Colonic mucosa (tissue), 4 donors: ENCODE measurements around the gene GCAT. TPM values are rescaled to one million over a fixed set of nuclear protein-coding genes. Genes with fewer than 3 reads are reported as not detected.

ENCODE experiments used
- DNase-seq: peaks from one replicate; pipeline ENCODE4 v3.0.0-alpha.2; 2020
- H3K27ac ChIP-seq: fragments of 200-600 bp; one replicate; pipeline ENCODE4 v1.8.0; 2021
- H3K27me3 ChIP-seq: fragments of 200-600 bp; one replicate; pipeline ENCODE4 v1.8.0; 2021
- H3K36me3 ChIP-seq: fragments of 200-600 bp; one replicate; pipeline ENCODE4 v1.8.0; 2021
- H3K4me1 ChIP-seq: fragments of 200-600 bp; one replicate; pipeline ENCODE4 v1.8.0; 2021; ENCODE audit warnings: mild to moderate bottlenecking
- H3K4me3 ChIP-seq: fragments of 200-600 bp; one replicate; pipeline ENCODE4 v1.8.0; 2021
- H3K9ac ChIP-seq, 2 donors: one replicate each; pipeline ENCODE4 v1.7.0; 2013; ENCODE audit warnings: control low read depth in 2 of 2, low read depth in 2 of 2, low read length in 2 of 2
- H3K9me3 ChIP-seq: fragments of 200-600 bp; one replicate; pipeline ENCODE4 v1.8.0; 2021
- CTCF ChIP-seq: fragments of 200-600 bp; IDR thresholded peaks from one replicate; pipeline ENCODE4 v1.8.0; 2022; ENCODE audit warnings: antibody characterized with exemption, mild to moderate bottlenecking
- intact Hi-C: fragments of 100-400 bp; cut with DNase I; formaldehyde crosslinking; loops from one replicate; pipeline ENCODE4 v1.14.1; 2022
- total RNA-seq, 2 donors: library from RNA; stranded (reverse); fragmentation: NEBNext Ultra II Directional in 1 of 2; extraction: Animal tissue kit (Norgen Biotek cat#: 25700) in 1 of 2; gene quantifications; one replicate each; pipeline ENCODE4 v1.2.1, GENCODE V29; 2021
- donor health status: healthy.
- donor health status: DM: no; HTN: no; CAD: no.
- donor health status: DM: no; HTN: no; CAD: no.

The GCAT gene
- total RNA-seq, 2 donors from 2014 or later = 13.0 to 23.5 TPM

GRCh38 chr22:37852418-37852817, 44.7 kb downstream of the GCAT start:
- no peak for DNase-seq
- Histone ChIP-seq H3K9ac (no peak overlapping the region), H3K4me1 (peaks cover 5% of the 10 kb centered on the region), H3K4me3 (no peak overlapping the region), H3K36me3 (peaks cover 30% of the 10 kb centered on the region), H3K9me3 (no peaks in the 10 kb centered on the region), H3K27ac (no peak overlapping the region), H3K27me3 (no peaks in the 10 kb centered on the region)
- no peak for TF ChIP-seq CTCF
- intact Hi-C loops = no loop called here

- DNase-seq = no peak
- intact Hi-C loops = no loop called here
- no peaks in the 10 kb centered on the region for H3K27me3 ChIP-seq
- H3K4me1 ChIP-seq = peaks cover 4% of the 10 kb centered on the region
- H3K9me3 ChIP-seq = no peaks in the 10 kb centered on the region
- peaks cover 30% of the 10 kb centered on the region for H3K36me3 ChIP-seq
- TF ChIP-seq CTCF = no peak
- no peak overlapping the region for H3K9ac ChIP-seq
- H3K4me3 ChIP-seq = no peak overlapping the region
- no peak overlapping the region for H3K27ac ChIP-seq
These were observed 47.2 kb downstream of the GCAT start for GRCh38 chr22:37854946-37855345.

GRCh38 chr22:37855462-37855861, 47.7 kb downstream of the GCAT start:
- no peaks in the 10 kb centered on the region for H3K9me3 ChIP-seq
- intact Hi-C loops = no loop called here
- H3K27me3 ChIP-seq = no peaks in the 10 kb centered on the region
- H3K36me3 ChIP-seq = peaks cover 30% of the 10 kb centered on the region
- H3K4me1 ChIP-seq = no peaks in the 10 kb centered on the region
- H3K9ac ChIP-seq = peak overlapping the region in 1 of 2 donors; percentile 5
- no peak overlapping the region for H3K4me3 ChIP-seq
- no peak overlapping the region for H3K27ac ChIP-seq
- DNase-seq = no peak
- no peak for TF ChIP-seq CTCF

GRCh38 chr22:37860796-37861421, 53.2 kb downstream of the GCAT start:
- Histone ChIP-seq H3K9ac (no peak overlapping the region), H3K27ac (no peak overlapping the region), H3K9me3 (no peaks in the 10 kb centered on the region), H3K4me3 (no peak overlapping the region), H3K36me3 (peaks cover 11% of the 10 kb centered on the region), H3K4me1 (no peaks in the 10 kb centered on the region), H3K27me3 (no peaks in the 10 kb centered on the region)
- no peak for DNase-seq
- intact Hi-C loops = no loop called here
- TF ChIP-seq CTCF = no peak

GRCh38 chr22:37862570-37863325, 55.0 kb downstream of the GCAT start:
- no peak for TF ChIP-seq CTCF
- peaks cover 15% of the 10 kb centered on the region for H3K36me3 ChIP-seq
- no peaks in the 10 kb centered on the region for H3K4me1 ChIP-seq
- intact Hi-C loops = loop anchor here (2.0 kb wide), 1 partner anchor 46 kb away; no protein-coding TSS in a partner anchor
- no peaks in the 10 kb centered on the region for H3K9me3 ChIP-seq
- no peak for DNase-seq
- no peak overlapping the region for H3K27ac ChIP-seq
- no peaks in the 10 kb centered on the region for H3K27me3 ChIP-seq
- H3K4me3 ChIP-seq = no peak overlapping the region
- H3K9ac ChIP-seq = no peak overlapping the region
